MM.1S (cell line): Measurements from ENCODE around the gene PLBD2.

Experiments used
- EZH2 ChIP-seq: fragments of 300-600 bp; sonication (generic); optimal IDR thresholded peaks from 2 replicates; pipeline ENCODE3; 2017; ENCODE audit warnings: low read depth, mild to moderate bottlenecking, antibody characterized with exemption, low read length, mixed read lengths
- EZH2phosphoT487 ChIP-seq: fragments of 300-600 bp; sonication (generic); IDR thresholded peaks from 2 replicates; pipeline ENCODE4 v1.6.1; 2018; ENCODE audit warnings: antibody characterized with exemption, low read length
- TF ChIP-seq, protein P1 (sequence below): fragments of 300-600 bp; sonication (generic); IDR thresholded peaks from 2 replicates; pipeline ENCODE4 v1.5.1; 2016; ENCODE audit warnings: antibody characterized with exemption, low read length, mixed read lengths

DNA sequence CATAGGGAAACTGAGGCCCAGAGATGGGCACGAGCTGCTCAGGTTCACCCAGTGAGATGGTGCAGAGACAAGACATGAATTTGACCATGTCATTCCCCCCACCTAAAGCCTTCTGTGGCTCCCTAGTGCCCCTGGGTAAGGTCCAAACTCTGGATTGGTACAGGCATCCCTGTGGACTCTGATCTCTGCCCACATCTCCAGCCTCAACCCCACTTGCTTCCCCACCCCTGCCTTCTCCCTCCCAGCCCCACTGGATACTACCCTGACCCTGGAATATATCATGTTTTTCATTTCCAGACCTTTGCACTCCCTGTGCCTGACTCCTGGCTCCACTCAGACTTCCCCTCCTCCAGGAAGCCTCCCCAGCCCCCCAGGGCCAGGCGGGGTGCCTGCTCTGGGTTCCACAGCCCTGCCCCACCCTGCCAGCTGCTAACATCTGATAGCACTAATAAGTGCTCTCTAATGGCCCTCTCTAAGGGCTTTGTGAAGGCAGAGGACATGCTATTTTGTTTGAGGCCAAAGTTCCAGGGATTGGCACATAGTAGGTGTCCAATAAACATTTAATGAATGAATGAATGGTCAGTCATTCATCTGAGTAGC is 62.7 kb downstream of the PLBD2 start:
- TF ChIP-seq, protein P1, sequence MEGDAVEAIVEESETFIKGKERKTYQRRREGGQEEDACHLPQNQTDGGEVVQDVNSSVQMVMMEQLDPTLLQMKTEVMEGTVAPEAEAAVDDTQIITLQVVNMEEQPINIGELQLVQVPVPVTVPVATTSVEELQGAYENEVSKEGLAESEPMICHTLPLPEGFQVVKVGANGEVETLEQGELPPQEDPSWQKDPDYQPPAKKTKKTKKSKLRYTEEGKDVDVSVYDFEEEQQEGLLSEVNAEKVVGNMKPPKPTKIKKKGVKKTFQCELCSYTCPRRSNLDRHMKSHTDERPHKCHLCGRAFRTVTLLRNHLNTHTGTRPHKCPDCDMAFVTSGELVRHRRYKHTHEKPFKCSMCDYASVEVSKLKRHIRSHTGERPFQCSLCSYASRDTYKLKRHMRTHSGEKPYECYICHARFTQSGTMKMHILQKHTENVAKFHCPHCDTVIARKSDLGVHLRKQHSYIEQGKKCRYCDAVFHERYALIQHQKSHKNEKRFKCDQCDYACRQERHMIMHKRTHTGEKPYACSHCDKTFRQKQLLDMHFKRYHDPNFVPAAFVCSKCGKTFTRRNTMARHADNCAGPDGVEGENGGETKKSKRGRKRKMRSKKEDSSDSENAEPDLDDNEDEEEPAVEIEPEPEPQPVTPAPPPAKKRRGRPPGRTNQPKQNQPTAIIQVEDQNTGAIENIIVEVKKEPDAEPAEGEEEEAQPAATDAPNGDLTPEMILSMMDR: no peak
- no peak for TF ChIP-seq EZH2
- TF ChIP-seq EZH2phosphoT487: no peak
